Stimulated activated CD8-positive, alpha-beta memory T cell treated with anti-CD3 and anti-CD28 coated beads, Interleukin-15, amount 100 ng/mL, for 24 hours (primary cell): Measurements from ENCODE around the gene SZT2.

Experiments
- DNase-seq: peaks from one replicate; pipeline ENCODE4 v3.0.0-alpha.2; 2020; ENCODE audit warnings: low read depth

SZT2 gene

DNA sequence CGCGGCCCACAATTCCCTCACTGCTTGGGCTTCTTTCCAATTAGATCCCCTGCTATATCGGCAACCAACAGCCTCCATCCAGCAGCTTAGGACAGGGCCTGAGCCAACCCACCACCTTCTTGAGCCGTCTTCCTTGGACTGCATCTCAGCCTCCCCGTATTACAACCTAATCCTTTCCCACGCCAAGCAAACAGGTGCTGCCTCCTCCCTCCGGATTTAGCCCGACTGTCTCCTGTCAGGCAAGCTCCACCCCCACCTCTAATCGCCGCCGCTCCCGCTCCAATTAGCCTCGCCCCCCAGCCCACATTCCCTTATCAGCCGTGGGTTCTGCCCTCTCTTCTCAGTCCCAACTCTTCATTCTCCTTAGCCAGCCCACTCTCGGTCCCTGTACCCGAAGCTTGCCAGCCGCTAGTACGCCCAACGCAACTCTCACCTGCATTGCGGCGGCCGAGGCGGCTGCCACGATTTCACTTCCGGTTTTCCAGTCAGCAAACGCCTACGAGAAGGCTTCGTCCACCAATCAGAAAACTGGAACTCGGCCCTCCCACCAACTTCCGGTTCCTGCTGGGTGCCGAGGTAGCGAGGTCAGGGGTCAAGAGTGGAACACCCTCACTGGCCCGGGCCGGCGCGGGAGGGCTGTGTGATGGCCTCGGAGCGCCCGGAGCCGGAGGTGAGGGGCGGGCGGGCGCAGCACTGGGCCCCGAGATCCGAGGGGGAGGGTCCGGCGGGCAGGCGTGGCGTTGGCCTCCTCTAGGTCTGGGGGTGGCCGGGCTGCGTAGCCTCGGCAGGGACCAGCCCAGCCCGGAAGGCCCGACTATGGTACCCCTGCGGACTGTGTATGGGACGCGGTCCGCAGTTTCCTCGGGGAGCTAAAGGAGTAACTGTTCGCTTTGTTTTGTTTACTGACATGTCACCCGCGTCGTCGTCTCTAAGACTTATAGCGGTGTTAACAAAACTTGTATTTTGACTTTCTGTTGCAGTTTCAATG, at the start of gene SZT2, which contains the start of gene MED8:
SZT2 (plus strand) TSS at position 574 of the 988 bp plus-strand sequence; CDS start at position 644, 70 bp downstream.
MED8 (minus strand) TSS at position 475 of the 988 bp plus-strand sequence; CDS start at position 439, 36 bp downstream.
- DNase-seq: peak; percentile 81

GRCh38 chr1:43340559-43340958, 49.1 kb upstream of the SZT2 start:
- no peak for DNase-seq

DNA sequence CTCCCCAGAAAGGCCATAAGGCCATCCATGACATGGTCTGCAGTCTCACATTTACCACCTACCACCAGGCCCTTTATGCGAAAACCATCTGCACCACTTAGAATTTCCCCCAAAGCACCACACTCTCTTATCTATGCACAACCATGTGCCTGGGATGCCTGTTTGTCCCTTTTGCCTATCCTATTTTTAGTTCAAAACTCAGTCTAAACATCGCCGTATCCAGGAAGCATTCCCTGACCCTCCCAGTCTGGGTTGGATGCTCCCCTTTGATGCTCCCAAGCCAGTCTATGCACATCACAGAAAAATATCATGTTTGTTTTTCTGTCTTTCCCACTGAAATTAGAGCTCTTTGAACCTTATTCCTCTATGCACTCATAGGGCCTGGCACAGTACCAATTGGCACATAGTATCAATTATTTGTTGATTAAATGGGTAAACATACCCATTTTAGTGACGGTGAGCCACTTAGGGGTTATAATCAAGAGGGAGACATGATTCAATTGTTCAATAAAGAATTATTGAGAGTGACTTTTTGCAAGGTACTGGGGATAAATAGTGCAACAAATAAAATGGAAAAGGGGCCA, 45.3 kb upstream of the SZT2 start:
- DNase-seq: no peak

DNA sequence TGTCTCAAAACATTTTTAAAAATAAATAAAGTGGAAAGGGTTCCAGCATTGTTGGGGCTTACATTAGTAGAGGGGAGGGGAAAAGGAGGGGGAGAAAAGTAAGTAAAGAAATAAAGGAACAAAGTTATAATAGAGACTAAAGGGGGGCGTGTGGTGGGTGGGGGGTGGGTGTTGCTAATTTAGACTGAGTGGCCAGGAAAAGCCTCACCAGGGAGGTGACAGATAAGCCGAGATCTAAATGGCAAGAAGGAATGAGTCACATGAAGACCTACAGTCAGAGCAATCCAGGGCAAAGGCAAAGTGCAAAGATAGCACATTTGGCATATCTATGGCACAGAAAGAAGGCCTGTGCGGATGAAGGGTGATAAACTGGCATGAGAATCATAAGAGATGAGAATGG, 44.6 kb upstream of the SZT2 start:
- DNase-seq: no peak

DNA sequence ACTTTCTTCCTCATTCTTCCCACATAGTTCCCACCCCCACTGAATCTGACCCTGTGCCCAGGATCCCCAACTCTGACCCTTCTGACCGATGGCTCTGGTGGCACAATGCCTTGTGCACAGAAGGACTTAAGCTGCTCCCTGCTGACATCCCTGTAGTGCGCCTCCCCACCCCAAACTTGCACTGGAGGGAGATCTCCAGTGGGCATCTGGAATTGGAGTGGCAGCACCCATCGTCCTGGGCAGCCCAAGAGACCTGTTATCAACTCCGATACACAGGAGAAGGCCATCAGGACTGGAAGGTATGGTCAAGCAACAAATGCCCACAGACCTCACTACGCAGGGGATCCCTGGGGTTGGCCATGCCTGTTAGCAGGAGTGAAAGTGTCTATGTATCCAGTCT, 43.1 kb upstream of the SZT2 start:
- no peak for DNase-seq

DNA sequence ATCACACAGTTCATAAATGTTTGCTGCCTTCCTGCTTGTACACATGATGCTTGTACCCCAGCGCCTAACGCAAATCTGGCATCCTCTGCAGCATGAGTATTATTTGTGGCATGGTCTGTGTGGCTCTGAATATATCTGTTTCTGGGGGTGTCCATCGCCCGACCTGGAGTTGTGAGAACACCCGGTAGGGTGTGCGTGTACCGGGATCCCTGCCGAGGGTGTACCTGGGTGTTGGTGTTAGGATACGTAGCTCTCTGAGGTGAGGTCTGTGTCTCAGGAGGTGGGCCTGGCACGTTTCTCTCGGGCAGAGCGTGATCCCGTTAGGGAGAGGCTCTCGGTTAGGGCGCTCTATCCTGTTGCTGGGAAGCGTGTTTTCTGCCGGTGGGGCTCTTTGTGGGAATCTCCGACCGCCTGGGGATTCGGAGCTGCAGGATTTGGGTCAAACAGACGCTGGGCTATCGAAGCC, 41.3 kb upstream of the SZT2 start:
- no peak for DNase-seq

DNA sequence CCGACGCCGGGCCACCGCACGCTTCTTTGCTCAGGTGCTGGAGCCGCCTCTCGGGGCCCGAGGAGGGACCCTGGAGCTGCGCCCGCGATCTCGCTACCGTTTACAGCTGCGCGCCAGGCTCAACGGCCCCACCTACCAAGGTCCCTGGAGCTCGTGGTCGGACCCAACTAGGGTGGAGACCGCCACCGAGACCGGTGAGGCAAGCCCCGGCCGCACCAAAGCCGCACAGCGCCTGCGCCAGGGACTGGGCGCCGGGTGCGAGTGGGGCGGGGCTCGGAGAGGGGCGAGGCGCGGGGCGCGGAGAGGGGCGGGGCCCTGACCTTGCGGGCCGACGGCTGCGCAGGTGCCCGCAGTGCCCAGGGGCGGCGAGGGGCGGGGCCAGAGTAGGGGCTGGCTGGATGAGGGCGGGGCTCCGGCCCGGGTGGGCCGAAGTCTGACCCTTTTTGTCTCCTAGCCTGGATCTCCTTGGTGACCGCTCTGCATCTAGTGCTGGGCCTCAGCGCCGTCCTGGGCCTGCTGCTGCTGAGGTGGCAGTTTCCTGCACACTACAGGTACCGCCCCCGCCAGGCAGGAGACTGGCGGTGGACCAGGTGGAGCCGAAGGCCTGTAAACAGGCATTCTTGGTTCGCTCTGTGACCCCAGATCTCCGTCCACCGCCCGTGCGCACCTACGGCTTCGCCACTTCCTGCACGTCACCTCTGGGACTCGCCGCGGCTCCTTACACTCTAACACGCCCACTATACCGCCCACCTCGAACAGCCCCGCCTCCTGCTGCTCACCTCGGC, 40.7 kb upstream of the SZT2 start:
- no peak for DNase-seq

GRCh38 chr1:43349594-43350306, 39.9 kb upstream of the SZT2 start:
- DNase-seq: no peak

DNA sequence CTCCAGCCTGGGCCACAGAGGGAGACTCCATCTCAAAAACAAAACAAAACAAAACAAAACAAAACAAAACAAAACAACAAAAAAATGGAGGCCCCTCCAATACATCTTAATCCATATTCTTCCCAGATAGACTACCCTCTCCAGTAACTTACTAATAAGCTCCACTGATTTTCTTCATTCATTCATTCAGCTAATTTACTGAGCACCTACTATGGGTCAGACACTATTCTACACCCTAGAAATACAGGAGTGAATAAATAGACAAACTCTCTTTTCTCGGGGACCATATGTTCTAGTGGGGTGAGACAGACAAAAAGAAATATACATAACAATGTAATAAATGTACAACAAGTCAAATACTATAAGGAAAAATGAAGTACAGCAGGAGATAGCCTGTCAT, 38.7 kb upstream of the SZT2 start:
- no peak for DNase-seq

DNA sequence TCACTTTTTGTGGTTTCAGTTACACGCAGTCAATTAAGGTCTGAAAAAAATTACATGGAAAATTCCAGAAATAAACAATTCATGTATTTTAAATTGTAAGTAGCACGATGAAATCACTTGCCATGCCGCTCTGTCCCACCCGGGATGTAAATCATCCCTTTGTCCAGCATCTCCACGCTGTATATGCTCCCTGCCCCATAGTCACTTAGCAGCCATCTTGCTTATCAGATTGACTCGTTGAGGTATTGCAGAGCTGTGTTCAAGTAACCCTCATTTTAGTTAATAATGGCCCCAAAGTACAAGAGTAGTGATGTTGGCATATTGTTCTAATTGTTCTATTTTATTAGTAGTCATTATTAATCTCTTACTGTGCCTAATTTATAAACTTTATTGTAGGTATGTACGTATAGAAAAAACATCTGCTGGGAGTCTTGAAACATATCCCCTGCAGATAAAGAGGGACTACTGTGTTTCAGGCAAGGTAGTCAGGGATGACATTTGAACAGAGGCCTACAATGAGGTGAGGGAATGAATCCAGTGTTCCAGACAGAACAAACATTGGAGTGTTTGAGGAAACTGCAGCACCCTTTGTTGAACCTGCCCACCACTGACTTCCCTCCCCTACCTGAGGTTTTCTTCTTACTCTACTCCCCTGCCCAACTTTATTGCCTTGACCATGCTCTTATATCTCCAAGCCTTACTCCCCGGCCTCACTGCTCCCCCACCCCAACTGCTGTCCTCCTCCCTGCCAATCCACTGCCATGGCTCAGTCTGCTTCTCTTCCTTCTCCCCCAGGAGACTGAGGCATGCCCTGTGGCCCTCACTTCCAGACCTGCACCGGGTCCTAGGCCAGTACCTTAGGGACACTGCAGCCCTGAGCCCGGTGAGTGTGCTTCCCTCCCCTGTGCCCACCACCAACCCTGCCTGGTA, 38.0 kb upstream of the SZT2 start:
- DNase-seq: no peak

DNA sequence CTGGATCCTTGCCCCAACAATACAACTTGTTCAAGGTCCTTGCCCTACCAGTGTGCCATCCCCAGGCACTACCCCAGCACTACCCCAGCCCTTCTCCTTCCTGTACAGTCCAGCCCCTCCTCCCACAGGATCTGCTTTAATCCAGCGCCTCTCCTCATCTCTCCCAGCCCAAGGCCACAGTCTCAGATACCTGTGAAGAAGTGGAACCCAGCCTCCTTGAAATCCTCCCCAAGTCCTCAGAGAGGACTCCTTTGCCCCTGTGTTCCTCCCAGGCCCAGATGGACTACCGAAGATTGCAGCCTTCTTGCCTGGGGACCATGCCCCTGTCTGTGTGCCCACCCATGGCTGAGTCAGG, 37.4 kb upstream of the SZT2 start:
- DNase-seq: no peak

GRCh38 chr1:43352881-43353280, 36.8 kb upstream of the SZT2 start:
- DNase-seq: no peak

DNA sequence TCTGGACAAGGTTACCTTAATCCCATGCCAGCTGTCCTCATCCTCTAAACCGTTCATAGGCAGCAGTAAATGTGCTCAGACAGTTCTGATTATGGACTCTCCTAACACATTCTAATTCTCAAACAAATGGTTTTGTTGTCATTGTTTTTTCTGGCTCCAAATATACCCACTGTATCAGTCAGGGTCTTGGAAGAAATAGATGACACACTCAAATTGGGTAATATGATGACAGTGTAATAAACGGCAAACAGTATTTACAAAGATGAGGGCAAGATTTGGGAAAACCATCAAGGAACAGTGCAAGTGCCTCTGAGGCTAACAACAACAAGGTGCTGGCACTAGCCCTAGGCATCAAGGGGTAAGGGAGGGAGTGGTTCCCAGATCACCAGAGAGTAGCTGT, 35.2 kb upstream of the SZT2 start:
- no peak for DNase-seq

DNA sequence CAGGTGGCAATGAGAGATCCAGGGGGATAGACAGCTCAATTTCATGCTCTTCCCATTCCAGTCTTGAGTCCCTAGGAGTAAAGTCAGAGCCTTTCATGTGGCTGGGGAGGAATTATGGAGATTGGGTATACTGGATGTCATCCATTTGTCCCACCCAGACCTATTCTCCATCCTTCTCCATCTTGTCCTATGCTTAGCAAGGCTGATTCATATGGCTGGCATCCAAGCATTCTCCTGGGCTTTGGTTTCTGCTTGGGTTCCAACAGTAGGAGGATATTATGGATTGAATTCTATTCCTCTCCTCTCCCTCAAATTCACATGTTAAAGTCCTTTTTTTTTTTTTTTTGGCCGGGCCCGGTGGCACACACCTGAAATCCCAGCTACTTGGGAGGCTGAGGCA, 34.8 kb upstream of the SZT2 start:
- no peak for DNase-seq

DNA sequence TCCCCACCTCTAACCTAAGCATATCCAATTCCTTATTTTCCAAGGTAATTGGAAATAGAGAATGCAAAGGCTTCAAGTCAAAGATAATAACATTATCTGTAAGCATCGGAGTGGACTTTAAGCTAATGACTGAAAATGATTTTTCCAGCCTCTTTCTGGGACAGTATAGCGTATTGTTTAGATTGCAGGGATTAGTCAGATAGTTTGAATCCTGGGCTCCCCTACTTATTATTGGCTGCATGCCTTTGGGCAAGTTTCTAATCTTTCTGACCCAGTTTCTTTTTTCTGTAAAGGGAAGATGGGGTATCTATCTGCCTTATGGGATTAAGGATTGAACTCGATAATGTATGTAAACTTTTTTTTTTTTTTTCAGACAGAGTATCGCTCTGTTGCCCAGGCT, 32.4 kb upstream of the SZT2 start:
- DNase-seq: no peak

- DNase-seq: no peak
Observed at GRCh38 chr1:43358121-43358745, 31.5 kb upstream of the SZT2 start.

DNA sequence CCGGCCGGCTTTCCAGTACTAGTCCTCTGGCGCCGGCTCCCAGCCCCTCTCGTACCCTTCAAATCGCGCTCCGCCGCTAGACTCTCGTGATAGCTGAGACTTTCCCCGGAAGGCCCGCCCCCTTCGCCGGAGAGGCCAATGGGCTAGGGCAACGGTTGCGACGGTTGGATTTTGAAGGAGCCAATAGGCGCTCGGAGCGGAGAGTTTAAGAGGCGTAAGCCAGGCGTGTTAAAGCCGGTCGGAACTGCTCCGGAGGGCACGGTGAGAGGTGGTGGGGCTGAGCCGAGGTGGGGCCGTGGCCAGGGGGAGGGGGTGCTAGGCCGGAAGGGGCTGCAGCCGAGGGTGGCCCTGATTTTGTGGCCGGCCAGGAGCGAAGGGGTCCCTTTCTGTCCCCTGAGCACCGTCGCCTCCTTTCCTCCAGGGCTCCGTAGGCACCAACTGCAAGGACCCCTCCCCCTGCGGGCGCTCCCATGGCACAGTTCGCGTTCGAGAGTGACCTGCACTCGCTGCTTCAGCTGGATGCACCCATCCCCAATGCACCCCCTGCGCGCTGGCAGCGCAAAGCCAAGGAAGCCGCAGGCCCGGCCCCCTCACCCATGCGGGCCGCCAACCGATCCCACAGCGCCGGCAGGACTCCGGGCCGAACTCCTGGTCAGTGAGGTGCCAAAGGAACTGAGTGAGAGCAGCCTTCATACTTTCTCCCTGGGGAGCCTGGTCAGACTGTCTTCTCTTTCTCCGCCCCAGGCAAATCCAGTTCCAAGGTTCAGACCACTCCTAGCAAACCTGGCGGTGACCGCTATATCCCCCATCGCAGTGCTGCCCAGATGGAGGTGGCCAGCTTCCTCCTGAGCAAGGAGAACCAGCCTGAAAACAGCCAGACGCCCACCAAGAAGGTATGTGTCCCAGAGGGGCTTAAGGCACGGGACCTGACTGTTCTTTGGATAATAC, 30.7 kb upstream of the SZT2 start, which contains the start of gene CDC20:
CDC20 (plus strand) TSS at position 236 of the 948 bp plus-strand sequence; CDS start at position 471, 235 bp downstream.
- DNase-seq: peak; percentile 97

GRCh38 chr1:43359696-43360095, 30.0 kb upstream of the SZT2 start:
- DNase-seq: no peak

GRCh38 chr1:43360616-43361015, 29.1 kb upstream of the SZT2 start:
- no peak for DNase-seq
